ENCODE data around the gene SEPTIN1.
"Not testable (repeated sequence)": the region's sequence is repeated elsewhere in the genome, so short reads cannot be mapped to it uniquely, and the experiment has no call there.

SEPTIN1 gene

DNA sequence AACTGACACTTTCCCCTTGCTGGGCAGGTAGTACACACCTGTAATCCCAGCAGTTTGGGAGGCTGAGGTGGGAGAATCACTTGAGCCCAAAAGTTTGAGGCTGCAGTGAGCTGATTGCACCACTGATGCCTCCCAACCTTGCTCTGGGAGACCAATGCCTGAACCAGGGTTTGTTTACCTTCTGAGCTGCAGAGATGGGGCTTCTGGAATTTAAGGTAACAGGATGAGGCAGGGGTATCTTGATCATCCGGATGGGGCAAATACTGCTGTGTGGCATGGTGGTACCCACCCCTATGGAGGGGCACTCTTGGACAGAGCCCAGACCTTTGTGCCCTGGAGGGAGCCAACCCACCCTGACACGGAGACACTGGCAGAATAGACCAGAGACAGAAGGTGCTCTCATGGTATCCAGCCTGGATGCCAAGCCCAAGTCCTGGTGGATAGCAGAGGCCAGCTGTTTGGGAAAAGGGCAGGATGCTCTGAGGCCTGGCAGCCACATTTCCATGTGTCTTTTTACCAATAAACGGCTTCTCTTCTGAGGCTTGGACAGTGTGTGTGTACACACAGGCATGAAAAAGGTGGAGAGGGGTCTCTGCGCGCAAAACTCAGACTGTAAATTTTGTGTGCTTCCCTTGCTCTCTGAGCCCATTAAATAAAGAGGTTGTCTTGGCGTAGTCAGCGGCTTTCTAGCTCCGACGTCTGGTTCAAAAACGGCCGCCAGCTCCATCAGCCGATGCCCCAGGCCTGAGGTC is 17.2 kb upstream of the SEPTIN1 start:
- no peak for DNase-seq

DNA sequence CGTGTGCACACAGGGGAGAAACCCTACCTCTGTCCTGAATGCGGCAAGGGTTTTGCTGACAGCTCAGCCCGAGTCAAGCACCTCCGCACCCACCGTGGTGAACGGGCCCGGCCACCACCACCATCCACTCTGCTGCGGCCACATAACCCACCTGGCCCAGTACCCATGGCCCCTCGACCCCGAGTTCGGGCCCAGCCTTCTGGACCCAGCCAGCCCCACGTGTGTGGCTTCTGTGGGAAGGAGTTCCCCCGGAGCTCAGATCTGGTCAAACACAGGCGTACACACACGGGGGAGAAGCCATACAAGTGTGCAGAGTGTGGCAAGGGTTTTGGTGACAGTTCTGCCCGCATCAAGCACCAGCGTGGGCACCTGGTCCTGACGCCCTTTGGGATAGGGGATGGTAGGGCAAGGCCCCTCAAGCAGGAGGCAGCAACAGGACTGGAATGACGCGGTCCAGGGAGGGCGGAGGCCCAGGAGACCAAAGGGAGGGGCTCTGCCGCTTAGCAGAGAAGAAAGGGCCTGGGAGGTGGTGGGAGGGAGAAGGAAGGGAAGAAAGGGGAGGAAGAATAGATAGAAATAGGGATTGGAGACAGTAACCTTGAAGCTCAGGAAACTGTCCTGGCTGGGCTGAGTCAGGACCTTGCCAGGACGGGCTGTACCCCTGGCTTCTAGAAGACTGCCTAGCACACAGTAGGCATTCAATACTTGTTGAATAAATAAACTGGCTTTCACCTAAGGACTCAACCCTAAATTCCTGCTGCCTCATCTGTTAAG is 16.5 kb upstream of the SEPTIN1 start:
- no peak for DNase-seq

GRCh38 chr16:30397776-30398660 is 15.7 kb upstream of the SEPTIN1 start:
- DNase-seq = no peak

- no peak for DNase-seq
Measured at GRCh38 chr16:30397056-30397455, 14.7 kb upstream of the SEPTIN1 start.

GRCh38 chr16:30396627-30397026 is 14.3 kb upstream of the SEPTIN1 start:
- not testable (repeated sequence) for DNase-seq

DNA sequence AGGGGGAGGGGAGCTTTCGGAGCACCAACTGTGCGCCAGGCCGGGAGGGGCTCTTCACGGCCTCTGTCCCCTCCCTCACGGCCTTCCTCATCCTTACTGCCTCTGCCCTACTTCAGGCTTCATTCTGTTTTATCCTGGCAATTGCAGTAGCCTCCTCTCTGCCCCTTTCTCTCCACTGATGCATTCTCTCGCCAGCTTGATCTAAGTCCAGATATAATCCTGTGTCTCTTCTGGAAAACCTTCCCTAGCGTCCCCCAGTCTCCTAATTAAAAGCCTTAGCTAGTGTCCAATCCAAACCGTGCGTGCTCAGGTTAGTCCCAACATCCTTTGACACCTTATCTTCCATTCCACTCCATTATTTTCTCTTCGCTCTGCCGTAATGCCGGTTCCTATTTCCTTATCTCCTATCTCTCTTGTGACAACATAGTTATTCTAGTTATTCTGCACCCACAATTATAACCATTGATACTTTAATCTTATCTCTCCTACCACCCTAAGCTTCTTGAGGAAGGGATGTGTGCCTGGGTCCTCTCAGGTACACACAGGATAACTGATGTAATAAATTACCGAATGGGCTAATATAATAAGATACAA is 13.7 kb upstream of the SEPTIN1 start:
- no peak for DNase-seq

DNA sequence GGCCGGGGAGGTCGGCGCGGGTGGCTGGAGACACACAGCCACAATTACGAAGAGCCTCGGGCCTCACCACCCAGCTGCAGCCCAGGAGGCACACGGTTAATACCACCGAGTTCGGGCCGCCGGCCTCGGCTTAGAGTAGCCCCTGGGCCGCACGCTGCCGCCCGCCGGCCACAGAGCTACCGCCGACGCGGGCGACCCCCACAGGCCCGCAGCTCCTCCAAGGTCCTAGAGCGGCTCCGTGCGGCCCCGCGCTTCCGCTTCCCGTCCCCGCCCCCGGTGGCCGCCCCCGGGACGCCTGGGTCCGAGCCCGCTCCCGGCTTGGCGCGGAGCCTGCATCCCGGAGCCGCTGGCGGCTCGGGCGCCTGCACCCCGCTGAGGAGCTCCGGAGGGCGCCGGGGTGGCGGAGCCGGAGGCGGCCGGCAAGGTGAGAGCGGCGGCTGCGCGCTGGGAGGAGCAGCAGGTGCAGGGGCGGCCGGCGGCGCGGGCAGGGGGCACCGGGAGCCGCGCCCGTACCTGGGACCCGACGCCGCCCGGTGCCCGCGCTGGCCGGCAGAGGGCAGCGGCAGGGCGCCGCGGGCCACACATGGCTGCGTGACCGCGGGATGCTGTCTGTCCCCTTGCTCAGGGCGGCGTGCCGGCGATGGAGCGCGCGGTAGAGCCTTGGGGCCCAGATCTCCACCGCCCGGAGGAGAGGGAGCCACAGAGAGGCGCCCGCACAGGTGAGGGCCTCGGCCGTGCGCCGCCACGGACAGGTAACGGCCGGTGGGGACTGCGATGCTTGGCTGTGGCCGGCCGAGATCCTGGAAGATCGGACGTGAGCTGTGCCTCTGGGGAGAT is 13.0 kb upstream of the SEPTIN1 start, which contains the start of gene ZNF48:
Gene ZNF48 (plus strand): TSS at position 266 of the 837 bp plus-strand sequence. CDS start 375 bp downstream, at position 641.
- DNase-seq = peak; percentile 62

DNA sequence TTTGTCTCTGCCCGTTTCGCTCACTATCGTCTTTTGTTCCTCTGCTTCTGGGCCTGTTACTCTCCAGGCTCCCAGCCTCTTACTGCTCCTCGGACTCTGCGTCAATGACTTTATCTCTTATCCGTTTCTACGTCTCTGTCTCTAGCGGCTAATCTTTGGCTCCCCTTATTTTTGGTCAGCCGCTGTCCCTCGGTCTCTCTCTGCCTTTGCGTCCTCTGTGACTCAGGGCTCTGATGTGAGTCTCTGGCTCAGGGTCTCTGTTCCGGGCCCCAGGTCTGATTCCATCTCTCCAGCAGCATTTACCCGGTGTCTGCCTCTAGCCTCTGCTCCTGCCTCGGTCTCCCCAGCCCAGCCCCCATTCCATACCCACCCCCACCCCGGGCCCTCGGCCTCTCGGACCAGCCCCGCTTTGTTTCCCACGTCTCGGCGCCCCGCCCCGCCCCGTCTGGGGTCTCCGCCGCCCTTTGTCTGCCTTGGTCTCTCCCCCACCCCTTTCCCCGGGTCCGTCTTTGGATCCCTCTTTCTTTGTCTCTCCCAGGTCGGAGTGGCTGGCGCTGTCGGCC is 12.3 kb upstream of the SEPTIN1 start:
- DNase-seq = no peak

DNA sequence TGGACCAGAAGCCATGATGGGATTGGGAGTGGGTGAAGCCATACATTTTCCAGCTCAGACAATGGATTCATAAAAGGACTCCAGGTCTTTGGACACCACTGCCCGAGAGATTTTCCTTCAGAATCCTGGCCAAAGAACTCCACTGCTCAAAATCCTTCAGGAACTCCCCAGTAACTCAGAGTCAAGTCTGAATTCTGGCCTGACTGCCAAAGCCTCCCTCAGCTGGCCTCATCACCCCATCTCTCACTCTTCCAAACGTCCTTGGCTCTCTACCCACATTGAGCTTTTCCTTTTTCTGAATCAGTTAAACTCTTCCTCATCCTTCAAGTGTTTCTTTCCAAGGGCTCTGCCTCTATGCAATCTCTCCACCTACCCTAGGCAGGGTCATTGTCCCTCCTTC is 1.2 kb upstream of the SEPTIN1 start:
- DNase-seq = no peak

- DNase-seq = peak; percentile 37
Measured at GRCh38 chr16:30381291-30382041, 895 bp downstream of the SEPTIN1 start.

GRCh38 chr16:30380803-30381208 is 1.6 kb downstream of the SEPTIN1 start:
- DNase-seq = no peak

- DNase-seq = no peak
Measured at GRCh38 chr16:30380072-30380802, 2.1 kb downstream of the SEPTIN1 start.

GRCh38 chr16:30379158-30379783 is 3.1 kb downstream of the SEPTIN1 start:
- DNase-seq = no peak

DNA sequence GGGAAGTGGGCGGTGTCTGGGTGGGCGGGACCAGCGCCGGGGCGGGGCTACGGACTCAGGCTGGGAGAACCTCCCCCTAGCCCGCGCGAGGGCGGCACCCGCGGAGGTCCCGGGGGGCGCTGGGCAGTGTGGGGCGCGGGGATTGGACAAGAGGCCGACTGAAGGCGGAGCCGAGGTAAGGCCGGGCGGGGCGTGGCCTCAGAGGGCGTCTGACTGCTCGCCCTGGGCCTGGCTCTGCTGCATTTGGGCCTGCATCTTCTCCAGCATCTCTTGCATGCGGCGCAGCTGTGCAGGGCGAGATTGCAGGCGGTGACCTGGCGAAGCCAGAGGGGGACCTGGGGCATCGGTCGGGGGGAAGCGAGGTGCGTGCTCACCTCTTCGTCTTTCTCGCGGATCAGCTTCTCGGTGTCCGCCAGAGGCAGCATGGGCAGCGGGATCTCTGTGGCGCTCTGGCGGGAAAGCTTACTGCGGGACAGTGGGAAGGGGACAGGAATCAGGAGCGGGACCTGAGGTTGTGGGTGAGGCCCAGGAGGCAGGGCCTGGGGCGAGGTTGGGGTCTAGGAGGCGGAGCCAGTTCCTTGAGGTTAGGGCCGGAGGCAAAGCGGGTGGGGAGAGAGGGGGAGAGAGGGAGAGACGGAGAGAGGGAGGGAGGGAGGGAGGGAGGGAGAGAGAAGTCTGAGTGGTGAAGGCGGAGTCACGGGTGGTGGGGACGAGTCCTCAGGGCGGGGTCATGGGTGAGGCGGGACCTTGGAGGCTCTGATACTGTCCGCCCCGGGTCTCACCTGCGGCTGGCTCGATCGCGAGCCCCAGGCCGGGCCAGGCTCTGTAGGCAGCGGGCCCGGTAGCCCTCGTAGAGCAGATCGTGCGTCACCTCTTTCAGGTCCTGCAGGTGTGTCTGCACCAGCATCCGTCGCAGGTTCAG is 3.9 kb downstream of the SEPTIN1 start:
- peak; percentile 99 for DNase-seq

- peak; percentile 86 for DNase-seq
Measured at GRCh38 chr16:30377812-30378235, 4.5 kb downstream of the SEPTIN1 start.

DNA sequence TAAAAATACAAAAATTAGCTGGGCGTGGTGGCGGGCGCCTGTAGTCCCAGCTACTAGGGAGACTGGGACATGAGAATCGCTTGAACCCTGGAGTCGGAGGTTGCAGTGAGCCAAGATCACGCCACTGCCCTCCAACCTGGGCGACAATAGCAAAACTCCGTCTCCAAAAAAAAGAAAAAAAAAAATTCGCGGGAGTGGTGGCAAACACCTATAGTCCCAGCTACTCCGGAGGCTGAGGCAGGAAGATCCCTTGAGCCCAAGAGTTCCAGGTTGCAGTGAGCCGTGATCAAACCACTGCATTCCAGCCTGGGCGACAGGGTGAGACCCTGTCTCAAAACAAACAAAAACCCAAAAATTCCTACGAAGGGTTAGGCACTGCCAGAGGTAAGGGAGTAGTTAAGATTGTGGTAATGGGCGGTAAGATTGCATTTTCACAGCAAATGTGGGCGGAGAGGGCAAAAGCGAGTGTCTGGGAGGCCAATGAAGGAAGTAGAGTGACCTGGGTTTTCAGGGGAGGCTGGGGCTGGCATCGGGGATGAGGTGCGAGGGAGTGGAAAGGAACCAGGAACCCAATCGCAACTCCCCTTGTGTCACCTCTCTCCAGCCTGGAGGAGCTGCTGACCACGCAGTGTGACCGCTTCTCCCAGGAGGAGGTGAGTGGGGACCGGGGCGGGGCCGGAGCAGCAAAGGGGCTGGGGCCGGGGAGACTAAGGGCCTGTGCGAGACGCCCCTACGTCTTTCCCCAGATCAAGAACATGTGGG is 5.1 kb downstream of the SEPTIN1 start:
- DNase-seq = no peak

DNA sequence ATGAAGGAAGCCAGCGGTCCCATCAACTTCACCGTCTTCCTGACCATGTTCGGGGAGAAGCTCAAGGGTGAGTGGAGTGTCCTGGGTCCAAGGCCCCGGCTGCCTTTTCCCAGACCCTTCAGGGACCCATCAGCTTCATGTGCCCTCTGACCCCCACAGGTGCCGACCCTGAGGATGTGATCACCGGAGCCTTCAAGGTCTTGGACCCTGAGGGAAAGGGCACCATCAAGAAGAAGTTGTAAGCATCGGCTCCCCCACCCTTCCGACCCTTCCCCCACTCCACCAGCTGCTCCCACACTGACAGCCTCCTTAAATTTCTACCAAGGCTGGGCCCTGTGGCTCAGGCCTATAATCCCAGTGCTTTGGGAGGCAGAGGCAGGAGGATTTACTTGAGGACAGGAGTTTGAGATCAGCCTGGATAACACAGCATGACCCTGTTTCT is 5.9 kb downstream of the SEPTIN1 start:
- DNase-seq = no peak
